ENCODE data around the gene AP2B1. TPM values are rescaled to one million over a fixed set of nuclear protein-coding genes. Genes with fewer than 3 reads are reported as not detected.
A peak's percentile ranks its signal among the peaks of the same experiment; 100 is the strongest.

AP2B1 gene
- total RNA-seq, 1 experiment from 2014 or later = 217 TPM

- Histone ChIP-seq H2BK120ac (ENCODE audit: low read depth, low read length, poor library complexity, severe bottlenecking) (no peak overlapping the region), H2BK5ac (ENCODE audit: insufficient read length, low read length) (no peak overlapping the region), H3K27me3 (ENCODE audit: insufficient read depth, low read length) (no peaks in the 10 kb centered on the region), H3K18ac (ENCODE audit: insufficient read length, low read depth, low read length) (no peak overlapping the region), H3K23me2 (ENCODE audit: insufficient read length, low read depth, low read length, poor library complexity, severe bottlenecking) (no peaks in the 10 kb centered on the region), H3K4ac (ENCODE audit: low read depth, low read length) (no peak overlapping the region), H2BK15ac (ENCODE audit: low read depth, low read length) (no peak overlapping the region), H4K8ac (replicated peaks; ENCODE audit: insufficient read length, low read depth, low read length) (no peak overlapping the region), H3K23ac (ENCODE audit: insufficient read length, low read depth, low read length) (no peak overlapping the region), H3K14ac (ENCODE audit: insufficient read depth, low read length) (no peak overlapping the region), H3T11ph (ENCODE audit: low read length) (no peak overlapping the region), H3K4me1 (ENCODE audit: insufficient read depth, low read length) (no peaks in the 10 kb centered on the region), H4K5ac (ENCODE audit: insufficient read length, low read depth, low read length) (no peak overlapping the region), H3K79me1 (ENCODE audit: insufficient read depth, low read depth, low read length, poor library complexity, severe bottlenecking) (no peaks in the 10 kb centered on the region), H2BK20ac (ENCODE audit: low read depth, low read length, poor library complexity, severe bottlenecking) (no peak overlapping the region), H2AFZ (ENCODE audit: low read length) (peak overlapping the region; percentile 32), H3K56ac (ENCODE audit: insufficient read length, low read depth, low read length) (no peak overlapping the region), H4K20me1 (ENCODE audit: control insufficient read depth, insufficient read depth, insufficient read length) (no peaks in the 10 kb centered on the region), H3K79me2 (ENCODE audit: insufficient read depth, low read length) (no peaks in the 10 kb centered on the region), H3K4me2 (ENCODE audit: insufficient read depth, insufficient read length, low read length) (no peak overlapping the region), H2BK12ac (ENCODE audit: insufficient read length, low read depth, low read length) (no peak overlapping the region), H2AK5ac (ENCODE audit: insufficient read length, low read length) (no peak overlapping the region), H4K91ac (ENCODE audit: insufficient read length, low read depth, low read length) (no peak overlapping the region), H3K9ac (ENCODE audit: extremely low read depth, insufficient read length, low read length) (no peak overlapping the region), H3K27ac (ENCODE audit: insufficient read length, low read depth, low read length) (no peak overlapping the region), H3K9me3 (ENCODE audit: control insufficient read depth, low read depth, low read length) (no peaks in the 10 kb centered on the region)
- no peaks in the 10 kb centered on the region for H3K36me3 Mint-ChIP-seq (ENCODE audit: insufficient read depth in 1 of 3, low read depth in 3 of 3)
- TF ChIP-seq CTCF (conservative IDR thresholded peaks at IDR 0.05) = no peak
- H3K4me1 Mint-ChIP-seq = no peaks in the 10 kb centered on the region
- H3K4me3 Mint-ChIP-seq = no peak overlapping the region
- DNase-seq = no peak
- H3K27me3 Mint-ChIP-seq (ENCODE audit: low read depth) = no peaks in the 10 kb centered on the region
- H3K9me3 Mint-ChIP-seq = no peaks in the 10 kb centered on the region
- H3K27ac Mint-ChIP-seq = no peak overlapping the region
- WGBS (ENCODE audit: extremely low coverage, insufficient read length, low lambda C conversion rate) = no CpG with 5 or more reads among the region's 5 CpGs
Measured at GRCh38 chr17:35539659-35540026, 47.5 kb upstream of the AP2B1 start.

All from H9 (cell line).